ENCODE results near the gene CRYBA2.
A peak's percentile ranks its signal among the peaks of the same experiment; 100 is the strongest.

Gene CRYBA2

DNA sequence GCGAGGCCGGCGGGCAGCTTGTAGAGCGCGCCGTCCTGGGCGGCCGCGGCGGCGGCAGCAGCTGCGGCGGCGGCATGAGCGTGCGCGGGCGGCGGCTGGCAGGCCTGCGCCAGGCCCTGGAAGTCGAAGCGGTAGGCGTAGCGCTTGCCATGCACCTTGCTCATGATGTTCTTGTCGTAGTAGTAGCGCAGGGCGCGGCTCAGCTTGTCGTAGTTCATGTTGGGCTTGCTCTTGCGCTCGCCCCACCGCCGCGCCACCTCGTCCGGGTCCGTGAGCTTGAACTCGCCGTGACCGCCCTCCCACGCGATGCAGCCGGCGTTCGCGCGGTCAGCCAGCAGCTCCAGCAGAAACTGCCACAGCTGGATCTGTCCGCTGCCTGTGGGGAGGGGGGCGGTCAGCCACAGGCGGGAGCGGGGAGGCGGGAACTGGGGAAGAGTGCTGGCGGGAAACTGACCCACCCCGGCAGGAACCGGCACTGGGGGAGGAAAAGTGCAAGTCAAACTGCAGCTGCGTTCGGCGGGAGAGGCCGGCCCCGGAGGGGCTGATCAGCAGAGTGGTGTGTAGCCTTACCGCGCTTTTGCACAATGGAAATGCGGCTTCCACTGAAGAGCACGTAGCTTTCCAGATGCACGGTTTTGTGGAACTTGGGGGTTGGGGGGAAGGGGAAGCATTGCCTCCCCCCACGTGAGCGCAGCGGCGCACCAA lies 11.2 kb downstream of the CRYBA2 start:
- no peak for DNase-seq

DNA sequence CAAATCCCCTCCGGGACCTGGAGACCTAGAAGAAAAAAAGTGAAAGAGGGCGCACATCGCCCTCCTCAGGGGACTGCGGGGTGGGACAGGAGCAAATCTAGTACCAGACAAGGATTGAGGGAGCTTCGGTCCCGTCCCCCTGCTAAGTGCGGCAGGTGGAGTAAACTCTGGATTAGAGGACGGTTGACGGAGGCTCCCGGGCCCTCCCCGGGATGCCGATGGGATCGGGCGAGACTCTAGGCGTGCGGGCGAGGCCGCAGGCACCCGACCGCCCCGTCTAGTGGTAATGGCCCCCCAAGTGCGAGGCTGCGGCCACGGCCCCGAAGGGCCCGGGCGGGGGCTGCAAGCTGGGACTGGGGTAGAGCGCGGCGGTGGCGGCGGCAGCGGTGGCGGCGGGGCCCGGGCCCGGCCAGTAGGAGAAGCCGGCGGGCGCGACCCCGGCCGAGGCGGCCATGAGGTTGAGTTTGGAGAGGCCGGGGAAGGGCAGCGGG lies 11.8 kb downstream of the CRYBA2 start:
- no peak for DNase-seq

DNA sequence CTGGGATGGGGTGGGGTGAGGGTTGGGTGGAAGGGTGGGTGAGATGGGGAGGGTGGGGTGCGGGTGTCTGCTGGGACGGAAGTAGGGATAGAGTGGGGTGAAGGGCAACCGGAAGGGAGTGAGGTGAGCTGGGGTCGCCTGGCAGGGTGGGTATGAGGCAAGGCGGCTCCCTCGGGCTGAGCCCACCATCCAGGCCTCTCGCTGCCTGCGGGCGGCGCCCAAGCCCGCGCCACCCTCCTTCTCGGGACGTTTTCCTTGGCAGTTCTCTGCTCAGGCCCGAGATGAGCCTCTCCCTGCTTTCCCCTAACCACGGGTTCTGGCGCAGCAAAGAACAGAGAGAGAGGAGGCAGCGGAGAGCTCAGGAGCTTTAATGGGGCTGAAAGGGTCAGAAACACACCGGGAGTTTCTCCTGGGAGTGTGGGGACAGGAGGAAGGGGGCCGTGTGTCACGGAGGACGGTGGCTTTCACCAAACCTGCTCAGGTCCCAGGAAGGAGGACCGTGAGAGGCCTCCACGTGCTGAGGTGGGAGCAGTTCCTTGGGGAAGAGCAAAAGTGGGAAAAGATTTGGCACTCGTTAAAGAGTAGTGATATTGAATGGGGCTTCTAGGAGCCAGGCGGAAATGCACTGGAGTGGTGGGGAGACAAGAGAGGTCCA lies 12.4 kb downstream of the CRYBA2 start:
- DNase-seq, result no peak

DNA sequence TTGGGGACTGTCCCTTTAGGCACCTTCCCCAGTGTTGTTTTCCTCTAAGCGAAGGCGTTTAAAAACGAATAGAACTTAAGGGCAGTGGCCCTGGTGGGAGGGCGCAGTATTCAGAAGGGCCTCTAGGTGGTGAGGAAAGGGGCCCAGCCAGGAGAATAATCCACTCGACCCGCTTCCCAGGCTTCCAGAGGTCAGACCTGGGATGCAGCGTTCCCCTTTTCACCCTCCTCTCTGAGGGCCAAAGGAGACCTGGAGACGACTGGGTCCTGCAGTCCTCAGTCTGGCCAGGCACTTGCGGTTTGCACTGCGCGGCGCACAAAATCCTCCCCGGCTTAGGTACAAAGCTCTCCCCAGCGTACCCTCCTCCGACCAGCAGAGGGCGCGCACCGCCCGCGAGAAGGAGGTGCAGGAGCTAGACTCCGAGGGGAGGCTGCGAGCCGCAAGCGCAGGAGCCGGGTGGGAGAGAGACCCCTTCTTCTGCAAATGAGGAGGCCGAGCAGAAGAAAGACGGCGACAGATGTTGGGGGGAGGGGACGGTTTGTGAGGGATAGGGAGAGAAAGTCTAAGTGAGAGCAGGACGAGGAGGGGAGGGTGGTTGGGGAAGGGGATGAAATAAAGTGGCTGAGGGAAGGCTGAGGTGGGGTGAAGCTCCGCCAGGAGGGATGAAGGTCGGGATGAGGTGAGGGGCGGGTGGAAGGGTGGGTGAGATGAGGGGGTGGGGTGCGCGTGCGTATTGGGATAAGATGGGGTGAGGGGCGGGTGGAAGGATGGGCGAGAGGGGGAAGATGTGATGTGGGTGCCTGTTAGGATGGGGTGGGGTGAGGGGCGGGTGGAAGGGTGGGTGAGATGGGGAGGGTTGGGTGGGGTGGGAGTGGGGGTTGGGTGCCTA lies 13.1 kb downstream of the CRYBA2 start:
- DNase-seq, result peak; percentile 57

DNA sequence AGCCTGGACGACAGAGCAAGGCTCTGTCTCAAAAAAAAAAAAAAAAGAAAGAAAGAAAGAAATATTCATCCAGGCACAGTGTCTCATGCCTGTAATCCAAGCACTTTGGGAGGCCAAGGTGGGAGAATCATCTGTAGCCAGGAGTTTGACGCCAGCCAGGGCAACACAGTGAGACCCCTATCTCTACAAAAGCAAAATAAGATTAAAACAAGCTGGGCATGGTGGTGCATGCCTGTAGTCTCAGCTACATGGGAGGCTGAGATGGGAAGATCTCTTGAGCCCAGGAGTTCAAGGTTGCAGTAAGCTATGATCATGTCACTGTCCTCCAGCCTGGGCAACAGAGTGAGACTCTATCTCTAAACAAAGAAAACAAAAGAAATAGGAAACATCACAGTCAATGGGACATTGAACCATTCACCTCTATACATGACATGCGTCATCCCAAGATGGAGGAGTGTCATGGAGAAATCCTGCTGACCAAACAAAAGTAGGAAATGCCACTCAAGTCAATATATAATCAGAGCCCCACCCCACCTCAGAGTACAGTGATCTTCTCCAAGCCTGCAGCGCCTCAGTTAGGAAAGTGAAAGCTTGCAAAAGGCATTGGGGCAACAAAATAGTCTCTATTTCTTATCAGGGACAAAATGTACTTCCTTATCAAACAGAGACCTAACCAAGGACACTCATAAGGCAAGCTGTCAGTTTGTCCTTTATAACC lies 18.0 kb downstream of the CRYBA2 start:
- DNase-seq, result no peak

DNA sequence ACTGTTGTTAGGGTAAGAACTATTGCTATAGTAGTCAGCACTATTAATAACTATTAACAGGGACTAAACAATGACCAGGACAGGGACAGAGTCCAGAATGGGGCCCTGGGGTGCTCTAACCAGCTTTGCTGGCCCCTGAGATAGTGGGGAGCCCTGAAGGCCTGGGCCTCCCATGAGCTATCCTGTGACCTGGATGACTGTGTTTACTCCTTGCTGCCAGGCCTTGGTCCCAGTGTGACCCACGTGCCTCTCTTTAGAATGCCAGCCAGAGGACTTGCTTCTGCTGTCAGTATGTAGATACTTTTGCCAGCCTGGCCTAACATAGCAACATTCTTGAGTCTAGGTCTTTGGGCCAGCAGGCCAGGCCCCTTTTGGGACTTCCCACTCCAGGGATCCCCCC lies 22.3 kb downstream of the CRYBA2 start:
- DNase-seq, result no peak

DNA sequence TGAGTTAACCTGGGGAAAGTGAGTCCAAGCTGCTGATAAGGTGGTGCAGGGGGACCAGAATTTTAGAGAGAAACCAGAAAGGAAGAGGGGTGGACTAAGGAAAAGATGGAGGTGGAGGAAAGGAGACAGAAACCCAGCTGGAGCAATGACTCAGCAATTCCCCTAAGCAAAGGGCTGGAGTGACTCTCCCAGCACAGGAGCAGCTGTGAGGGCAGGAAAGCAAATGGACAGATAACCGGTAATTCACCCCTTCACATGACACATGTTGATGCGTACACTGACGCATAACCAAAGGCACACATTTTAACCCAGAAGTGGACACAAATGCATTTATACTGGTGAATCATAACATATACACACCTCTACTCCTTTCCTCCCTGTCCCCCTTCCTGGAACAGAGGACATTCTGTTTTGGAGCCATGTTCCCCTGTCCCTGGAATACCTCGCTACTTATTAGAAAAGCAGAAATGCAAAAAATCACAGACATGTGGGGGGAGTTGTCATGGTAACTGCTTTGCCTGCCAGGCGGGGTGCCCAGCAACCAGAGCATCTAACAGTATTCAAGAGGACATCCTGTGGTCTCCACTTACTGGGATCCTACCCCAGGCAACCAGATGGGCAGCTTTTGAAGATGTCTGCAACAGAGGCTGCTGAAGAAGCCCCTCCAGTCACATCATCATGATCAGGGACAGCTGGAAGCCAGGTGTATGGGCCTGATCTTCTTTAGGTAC lies 29.0 kb downstream of the CRYBA2 start:
- peak; percentile 53 for DNase-seq

DNA sequence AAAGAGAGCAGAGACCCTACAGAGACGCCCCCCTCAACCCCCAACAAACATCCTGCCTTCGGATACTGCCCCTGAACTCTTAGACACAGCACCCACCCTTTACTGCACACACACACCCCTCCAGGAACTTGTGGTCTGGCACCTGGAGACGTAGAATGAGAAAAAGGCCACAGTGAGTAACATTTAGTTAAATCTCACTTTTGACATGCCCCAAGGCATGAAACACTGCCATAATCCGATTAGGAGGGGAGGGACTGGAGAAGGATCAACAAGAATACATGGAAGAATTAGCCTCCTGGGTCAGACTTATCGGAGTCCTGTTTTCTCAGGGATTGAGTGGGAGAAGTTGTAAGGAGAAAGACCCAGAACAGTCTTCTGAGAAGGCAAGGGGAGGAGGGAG lies 29.6 kb downstream of the CRYBA2 start:
- no peak for DNase-seq

DNA sequence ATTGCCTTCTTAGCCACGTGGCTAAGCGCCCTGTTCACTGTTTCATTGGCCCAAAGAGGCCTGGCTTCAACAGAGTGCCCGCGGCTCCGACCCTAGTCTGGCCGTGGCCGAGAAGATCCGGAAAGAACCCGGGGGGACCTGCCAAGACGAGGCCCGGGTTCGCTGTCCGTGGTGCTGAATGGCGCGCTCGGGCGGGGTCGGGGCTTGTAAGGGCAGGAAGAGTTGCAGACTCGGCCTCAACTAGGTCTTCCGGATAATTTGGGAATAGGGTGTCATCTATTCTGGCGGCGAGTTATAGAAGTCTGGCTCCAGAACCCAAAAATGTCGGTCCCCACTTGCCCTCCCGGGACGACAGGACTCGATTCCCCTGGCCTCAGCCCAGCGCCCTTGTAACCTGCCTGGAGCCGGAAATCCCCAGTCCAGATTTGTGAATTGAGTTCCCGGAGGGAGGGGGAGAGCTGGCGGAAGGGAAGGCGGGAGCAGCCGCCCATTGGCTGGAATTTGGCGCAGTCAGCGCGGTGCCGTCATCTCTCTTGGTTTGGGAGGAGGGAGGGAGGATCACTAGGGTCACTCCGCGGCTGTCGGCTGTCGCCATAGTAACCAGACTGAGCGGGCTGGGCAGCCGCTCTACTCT lies 30.2 kb downstream of the CRYBA2 start:
- peak; percentile 48 for DNase-seq

DNA sequence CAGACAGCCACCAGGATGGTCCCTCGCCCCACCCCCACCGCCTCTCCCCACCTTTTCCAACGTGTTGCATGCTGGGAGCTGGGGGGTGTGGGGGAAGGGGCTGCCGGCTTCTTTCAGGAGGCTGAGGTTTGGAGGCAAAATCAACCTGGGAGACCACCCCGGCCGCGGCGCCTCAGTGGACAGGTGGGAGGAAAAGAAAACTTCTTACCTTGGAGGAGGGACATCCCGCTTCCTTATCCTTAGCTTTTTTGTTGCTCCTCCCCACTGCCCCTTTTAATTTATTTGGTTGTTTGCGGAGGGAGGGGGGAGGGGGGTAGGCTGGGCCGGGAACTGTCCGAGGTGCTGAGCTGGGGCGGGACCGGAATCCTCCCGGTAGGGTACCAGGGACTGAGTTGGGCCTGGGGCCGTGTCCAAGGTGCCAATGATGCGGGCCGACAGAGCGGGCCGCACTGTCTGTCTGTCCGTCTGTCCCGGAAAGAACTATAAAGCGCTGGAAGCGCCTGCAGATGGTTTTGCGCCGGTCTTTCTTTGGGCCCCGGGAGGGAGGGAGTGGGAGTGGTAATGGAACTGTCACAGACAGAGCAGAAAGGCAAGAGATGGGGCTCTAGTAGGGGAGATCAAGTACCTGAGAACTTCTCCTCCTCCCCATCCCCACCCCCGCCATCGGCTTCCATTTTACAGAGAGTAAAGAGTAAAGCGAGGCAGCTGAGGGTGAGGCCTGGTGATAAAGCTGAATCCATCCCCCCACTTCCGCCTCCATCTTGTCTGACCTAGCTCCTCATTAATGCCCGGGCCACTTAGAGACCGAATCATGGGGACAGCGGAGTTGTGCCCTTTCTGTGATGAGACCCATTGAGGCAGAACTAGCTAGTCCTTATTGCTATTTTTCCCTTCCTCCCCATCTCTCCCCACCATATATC lies 31.3 kb downstream of the CRYBA2 start:
- no peak for DNase-seq

DNA sequence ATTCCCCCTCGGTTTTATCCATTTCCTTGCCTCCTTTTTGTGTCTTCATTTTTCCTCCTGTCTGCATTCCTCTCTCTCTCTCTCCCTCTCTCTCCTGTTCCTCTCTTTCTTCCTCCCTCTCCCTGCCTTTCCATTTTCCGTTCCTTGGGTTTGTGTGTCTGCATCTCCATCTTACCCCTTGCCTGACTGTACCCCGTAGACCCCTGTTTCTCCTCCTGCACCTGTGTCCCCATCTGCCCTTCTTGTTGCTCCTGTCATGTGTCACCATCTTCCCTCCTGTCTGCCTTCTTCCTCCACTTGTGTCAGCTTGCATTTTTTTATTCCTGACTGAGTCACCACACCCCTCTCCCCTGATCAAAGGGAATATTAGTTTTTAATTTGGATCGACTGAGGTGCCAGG lies 32.0 kb downstream of the CRYBA2 start:
- DNase-seq, result no peak

DNA sequence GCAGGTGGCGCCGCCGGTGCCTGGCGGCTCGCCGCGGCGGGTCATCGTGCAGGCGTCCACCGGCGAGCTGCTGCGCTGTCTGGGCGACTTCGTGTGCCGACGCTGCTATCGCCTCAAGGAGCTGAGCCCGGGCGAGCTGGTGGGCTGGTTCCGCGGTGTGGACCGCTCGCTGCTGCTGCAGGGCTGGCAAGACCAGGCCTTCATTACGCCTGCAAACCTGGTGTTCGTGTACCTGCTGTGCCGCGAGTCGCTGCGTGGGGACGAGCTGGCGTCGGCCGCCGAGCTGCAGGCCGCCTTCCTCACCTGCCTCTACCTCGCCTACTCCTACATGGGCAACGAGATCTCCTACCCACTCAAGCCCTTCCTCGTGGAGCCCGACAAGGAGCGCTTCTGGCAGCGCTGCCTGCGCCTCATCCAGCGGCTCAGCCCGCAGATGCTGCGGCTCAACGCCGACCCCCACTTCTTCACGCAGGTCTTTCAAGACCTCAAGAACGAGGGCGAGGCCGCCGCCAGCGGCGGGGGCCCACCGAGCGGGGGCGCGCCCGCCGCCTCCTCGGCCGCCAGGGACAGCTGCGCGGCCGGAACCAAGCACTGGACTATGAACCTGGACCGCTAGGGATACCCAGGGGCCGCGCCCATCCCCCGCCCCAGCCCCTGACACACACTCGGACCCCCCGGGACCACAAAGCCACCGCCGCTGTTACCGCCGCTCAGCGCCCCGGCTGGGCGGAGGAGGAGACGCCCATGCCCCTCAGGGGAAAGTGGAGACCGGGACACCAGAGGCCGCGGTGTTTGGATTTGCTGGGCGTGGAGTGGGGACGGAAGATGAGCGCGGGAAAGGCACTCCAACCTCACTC lies 32.7 kb downstream of the CRYBA2 start:
- DNase-seq, result no peak

DNA sequence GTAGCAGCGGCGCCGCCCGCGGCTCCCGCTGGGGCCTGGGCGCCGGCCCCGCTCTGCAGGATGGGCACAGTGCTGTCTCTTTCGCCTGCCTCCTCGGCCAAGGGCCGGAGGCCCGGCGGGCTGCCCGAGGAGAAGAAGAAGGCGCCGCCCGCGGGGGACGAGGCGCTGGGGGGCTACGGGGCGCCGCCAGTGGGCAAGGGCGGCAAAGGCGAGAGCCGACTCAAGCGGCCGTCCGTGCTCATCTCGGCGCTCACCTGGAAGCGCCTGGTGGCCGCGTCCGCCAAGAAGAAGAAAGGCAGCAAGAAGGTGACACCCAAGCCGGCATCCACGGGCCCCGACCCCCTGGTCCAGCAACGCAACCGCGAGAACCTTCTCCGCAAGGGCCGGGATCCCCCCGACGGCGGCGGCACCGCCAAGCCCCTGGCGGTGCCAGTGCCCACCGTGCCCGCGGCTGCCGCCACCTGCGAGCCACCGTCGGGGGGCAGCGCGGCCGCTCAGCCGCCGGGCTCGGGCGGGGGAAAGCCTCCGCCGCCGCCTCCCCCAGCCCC lies 33.4 kb downstream of the CRYBA2 start:
- DNase-seq, result no peak

DNA sequence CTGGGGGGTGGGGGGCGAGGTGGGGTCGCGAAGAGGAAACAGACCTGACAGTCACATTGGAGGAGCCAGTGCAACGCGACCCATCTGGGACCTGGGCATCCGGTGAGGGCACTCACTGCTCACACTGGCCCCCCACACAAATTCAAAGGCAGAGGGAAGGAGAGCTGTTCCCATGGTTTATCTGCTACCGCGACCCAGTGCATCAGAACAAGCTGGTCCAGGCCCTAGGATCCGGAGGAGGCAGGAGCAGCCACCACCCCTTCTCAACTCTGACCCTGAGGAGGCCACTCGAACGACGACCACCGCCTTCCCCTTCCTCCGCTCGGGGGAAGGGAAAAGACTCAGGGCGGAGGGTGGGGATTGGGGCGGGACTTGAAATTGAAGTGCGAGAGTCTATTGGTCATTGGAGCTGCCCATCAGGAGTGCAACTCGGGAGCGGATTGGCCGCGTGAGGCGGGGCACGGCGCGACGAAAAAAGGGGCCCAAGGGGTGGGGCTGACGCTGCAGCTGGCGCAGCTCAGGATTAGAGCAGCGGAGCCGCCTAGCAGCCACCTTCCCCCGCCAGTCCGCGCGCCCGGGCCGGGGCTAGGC lies 34.0 kb downstream of the CRYBA2 start, which contains the start of gene CDK5R2:
TSS of gene CDK5R2 (plus strand) at position 526 of the 591 bp plus-strand sequence. CDS start 155 bp downstream, outside the sequence.
- peak; percentile 76 for DNase-seq

DNA sequence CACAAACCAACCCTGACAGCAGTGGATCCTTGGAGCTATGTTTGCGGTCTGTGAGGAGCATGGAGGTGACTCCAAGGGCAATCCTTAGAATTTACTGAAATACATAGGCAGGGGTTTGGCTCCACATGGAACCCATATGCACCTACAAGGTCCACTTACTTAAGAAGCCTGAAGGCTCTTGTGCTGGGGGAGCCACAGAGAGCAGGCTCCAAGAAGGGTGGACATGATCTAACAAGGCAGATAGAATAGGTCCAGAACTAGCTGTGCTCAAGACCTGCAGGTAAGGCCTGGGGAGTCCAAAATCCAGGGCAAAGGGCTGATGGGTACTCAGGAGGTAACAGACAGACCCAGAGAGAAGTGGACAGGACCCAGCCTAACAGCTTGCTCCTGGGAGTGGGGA lies 34.9 kb downstream of the CRYBA2 start:
- DNase-seq, result no peak

DNA sequence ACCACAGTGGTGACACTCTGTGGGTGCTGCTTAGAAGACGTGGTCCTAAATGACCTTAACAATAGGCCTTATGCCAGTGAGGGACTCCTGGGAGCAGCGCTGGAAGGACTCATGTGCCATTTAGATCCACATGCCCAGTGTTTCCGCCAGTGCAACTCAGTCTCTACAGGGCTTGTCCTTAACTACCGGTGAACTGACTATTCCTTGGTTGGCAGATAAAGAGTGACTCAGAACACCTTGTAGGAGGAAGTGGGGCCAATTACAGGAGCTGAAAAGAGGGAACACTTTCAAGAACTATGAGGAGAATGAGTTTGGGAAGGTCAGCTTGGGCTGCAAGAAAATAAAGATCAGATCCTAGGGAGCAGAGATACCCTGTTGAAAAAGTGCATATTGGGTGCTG lies 35.6 kb downstream of the CRYBA2 start:
- no peak for DNase-seq

DNA sequence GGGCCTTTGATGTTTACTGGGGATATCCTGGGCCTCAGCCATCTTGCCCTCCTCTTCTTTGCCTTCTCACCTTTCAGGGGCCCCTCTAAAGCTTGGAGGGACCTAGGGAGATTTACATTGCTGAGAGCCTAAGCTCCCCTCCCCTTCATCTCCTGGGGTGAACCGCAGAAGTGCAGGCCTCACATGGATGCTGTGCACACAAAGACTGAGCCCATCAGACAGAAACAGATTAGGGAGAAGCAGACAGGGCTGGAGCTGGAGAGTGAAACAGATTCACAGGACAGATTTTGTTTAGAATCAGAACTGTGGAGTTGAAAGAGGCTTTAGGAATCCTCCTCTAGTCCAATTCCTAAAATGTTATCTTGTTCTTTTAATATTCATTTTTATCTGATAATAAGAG lies 37.2 kb downstream of the CRYBA2 start:
- no peak for DNase-seq

DNA sequence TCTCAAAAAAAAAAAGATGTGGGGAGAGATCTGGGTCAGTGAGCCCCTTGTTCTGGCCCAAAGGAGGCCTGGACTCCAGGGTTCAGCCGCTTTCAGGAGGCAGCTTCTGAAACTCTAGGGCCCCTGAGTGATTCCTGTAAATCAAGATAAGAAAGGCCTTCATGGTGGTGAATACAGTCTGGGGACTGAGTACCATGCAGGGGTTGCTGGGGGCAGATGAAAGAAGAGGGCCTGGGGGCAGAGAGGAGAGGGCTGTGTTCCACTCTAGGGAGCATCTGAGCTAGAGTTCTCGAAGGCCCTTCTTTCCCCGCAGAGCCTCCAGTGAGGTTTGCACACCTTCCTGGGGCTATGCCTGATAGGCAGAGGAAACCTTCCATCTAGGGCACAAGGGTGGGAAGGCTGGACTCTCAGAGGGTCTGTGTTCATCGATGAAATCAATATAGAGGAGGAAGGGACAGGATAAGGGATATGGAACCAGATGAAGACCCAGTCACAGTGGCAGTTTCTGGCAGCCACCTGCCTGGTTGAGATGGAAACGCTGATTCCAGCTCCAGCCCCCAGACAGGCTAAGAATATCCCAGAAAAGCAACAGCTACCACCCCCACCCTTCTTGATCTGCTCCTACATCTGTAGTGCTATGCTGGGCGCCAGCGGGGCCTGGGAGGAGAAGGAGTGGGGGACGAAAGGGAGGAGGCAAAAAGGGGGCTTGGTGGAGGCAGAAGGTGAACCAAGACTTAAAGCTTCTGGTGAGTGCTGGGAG lies 38.5 kb downstream of the CRYBA2 start:
- no peak for DNase-seq
